GM12875 (cell line): ENCODE measurements around the gene CENPO.

ENCODE experiments used
- H3K4me3 ChIP-seq: one replicate; pipeline ENCODE4 v1.5.1; 2011; ENCODE audit warnings: low read depth, low read length, control low read depth
- TF ChIP-seq, protein P1 (sequence below): IDR thresholded peaks from 2 replicates; pipeline ENCODE4 v1.5.1; 2011; ENCODE audit warnings: low read depth, mild to moderate bottlenecking, control low read depth, inconsistent platforms, low read length, moderate library complexity, borderline replicate concordance; ENCODE audit not compliant: insufficient read depth

The CENPO gene

DNA sequence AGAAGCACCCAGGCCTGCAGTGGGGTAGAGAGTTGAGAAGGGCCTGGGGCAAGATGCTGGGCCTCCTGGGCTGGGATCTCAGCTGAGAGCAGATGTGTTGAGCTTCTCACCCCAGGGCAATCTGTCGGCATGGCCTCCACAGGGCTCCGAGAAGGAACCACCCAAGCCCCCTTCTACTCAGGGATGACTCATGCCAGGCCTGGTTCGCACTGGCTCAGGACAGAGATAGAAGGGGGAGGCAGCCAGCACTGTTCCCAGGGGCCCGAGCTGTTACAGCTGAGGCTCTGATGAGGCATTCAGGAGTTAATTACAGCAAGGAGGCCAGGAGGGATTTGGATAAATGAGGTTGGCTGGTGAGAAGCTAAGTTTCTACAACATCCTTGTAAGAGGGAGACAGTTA lies 62.5 kb downstream of the CENPO start:
- TF ChIP-seq, protein P1, sequence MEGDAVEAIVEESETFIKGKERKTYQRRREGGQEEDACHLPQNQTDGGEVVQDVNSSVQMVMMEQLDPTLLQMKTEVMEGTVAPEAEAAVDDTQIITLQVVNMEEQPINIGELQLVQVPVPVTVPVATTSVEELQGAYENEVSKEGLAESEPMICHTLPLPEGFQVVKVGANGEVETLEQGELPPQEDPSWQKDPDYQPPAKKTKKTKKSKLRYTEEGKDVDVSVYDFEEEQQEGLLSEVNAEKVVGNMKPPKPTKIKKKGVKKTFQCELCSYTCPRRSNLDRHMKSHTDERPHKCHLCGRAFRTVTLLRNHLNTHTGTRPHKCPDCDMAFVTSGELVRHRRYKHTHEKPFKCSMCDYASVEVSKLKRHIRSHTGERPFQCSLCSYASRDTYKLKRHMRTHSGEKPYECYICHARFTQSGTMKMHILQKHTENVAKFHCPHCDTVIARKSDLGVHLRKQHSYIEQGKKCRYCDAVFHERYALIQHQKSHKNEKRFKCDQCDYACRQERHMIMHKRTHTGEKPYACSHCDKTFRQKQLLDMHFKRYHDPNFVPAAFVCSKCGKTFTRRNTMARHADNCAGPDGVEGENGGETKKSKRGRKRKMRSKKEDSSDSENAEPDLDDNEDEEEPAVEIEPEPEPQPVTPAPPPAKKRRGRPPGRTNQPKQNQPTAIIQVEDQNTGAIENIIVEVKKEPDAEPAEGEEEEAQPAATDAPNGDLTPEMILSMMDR = no peak
- no peak overlapping the region for H3K4me3 ChIP-seq

DNA sequence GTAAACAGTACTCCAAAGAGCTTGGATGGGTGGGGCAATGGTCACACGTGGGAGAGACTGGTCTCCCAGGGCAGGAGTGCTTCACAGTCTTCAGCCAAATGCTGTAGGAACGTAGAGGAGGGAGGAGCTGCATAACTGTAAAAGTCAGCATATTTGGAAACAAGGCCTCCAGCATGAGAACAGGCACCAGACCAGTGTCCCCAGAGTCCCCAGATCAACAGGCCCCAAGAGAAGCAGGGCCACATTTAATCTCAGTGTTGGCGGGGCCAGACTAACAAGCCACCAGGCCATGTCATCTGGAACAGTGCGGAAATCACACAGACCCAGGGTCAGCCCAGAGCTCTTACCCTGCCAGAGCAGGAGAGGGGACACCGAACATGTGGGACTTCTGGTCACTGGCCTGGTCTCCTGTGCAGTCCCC lies 63.6 kb downstream of the CENPO start:
- TF ChIP-seq, protein P1 = no peak
- H3K4me3 ChIP-seq = no peak overlapping the region

DNA sequence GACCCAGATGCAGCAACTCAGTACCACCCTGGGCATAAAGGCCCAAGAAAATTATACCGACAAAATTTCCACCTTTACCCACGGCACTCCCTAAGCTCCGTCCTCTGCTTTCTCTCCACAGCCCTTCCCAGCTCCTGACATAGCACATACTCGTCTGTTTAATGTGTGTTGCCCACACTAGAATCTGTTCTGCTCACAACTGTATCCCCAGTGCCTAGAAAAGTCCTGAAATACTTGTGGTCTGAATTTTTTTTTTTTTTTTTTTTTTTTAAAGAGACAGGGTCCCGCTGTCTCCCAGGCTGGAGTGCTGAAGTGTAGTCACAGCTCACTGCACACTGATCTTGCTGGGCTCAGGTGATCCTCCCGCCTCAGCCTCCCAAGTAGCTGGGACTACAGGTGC lies 64.5 kb downstream of the CENPO start:
- TF ChIP-seq, protein P1 = no peak
- H3K4me3 ChIP-seq = no peak overlapping the region

DNA sequence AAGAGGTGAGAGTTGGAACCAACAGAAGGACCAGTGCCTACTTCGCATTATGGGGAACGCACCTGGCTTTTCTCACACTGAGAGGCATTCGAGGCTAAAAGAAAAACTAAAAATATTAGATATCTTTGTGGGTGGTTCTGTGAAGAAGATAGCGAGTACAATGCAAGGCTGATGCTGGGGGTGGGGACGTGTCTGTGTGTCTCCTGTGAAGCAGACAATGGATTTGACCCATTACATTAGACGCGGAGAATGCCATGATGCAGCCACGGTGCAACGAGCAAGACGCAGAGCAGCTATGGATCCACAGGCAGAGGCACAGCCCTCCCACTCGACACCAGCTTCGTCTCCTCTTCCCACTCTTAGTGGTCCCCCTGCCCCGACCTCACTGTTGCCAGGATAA lies 65.8 kb downstream of the CENPO start:
- no peak overlapping the region for H3K4me3 ChIP-seq
- TF ChIP-seq, protein P1 = no peak

DNA sequence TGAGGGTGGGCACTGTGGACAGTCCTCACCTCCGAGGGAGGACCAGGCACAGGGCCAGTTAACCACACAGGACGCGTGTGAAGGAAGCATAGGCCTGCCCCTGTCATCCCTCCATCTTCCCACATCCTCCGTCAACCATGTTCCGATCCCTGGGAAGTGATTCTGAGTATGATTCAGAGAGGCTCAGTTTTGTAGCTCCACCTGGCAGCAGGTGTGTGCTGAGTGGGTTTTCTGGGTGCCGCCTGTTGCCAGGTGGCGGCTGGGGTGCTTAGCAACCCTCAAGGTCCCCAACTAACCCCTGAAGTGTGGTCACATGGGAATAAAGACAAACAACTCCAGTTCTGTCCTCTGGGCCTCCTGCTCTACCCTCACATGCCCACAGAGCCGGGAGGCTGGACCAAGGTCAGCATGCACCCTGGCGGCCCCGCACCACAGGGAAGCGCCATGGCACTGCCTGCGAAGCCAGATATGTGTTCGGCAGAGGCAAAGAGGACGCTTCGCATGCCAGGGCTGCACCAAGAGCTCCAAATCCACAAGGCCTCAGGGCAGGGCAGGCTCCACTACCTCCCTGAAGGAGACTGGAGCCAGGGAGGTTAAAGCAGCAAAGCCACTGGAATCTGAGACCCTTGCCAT lies 66.9 kb downstream of the CENPO start:
- no peak overlapping the region for H3K4me3 ChIP-seq
- TF ChIP-seq, protein P1 = no peak

DNA sequence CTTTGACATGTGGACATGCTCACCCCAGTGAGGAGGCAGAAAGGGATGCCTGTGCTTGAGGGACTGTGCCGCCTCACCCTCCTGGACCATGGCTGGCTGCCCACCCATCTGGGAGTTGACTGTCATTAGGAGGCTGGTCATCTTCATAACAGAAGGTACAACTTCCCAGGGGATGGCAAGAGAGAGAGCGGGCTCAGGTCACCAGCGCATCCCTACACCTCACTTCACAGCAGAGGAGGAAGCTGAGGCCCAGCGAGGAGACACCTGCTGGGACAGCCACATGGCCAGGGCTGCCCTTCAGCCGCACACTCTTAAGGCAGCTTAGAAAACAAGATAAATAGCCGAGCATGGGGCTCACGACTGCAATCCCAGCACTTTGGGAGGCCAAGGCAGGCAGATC lies 67.4 kb downstream of the CENPO start:
- TF ChIP-seq, protein P1 = no peak
- H3K4me3 ChIP-seq = no peak overlapping the region

DNA sequence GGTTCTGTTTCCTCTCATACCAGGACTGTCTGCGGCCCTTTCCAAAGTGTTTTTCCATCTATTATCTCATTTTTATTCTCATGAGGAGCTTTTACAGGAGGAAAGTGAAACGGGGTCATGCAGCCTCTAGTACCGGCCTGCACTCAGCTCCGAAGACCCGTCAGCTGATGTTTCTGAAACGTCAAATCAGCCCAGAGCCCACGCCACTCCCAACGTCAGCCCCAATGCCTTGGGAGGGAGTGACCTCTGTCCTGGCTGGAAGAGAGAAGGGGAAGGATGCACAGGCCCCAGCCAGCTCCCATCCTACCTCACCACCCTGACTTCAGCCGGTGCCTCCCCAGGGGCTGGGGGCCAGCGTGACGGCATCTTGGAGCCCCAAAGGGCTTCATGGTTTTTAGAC lies 68.3 kb downstream of the CENPO start:
- no peak overlapping the region for H3K4me3 ChIP-seq
- TF ChIP-seq, protein P1 = no peak
